ENCODE measurements around the gene PNMA8A.

- TF ChIP-seq, protein P1, sequence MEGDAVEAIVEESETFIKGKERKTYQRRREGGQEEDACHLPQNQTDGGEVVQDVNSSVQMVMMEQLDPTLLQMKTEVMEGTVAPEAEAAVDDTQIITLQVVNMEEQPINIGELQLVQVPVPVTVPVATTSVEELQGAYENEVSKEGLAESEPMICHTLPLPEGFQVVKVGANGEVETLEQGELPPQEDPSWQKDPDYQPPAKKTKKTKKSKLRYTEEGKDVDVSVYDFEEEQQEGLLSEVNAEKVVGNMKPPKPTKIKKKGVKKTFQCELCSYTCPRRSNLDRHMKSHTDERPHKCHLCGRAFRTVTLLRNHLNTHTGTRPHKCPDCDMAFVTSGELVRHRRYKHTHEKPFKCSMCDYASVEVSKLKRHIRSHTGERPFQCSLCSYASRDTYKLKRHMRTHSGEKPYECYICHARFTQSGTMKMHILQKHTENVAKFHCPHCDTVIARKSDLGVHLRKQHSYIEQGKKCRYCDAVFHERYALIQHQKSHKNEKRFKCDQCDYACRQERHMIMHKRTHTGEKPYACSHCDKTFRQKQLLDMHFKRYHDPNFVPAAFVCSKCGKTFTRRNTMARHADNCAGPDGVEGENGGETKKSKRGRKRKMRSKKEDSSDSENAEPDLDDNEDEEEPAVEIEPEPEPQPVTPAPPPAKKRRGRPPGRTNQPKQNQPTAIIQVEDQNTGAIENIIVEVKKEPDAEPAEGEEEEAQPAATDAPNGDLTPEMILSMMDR (IDR thresholded peaks at IDR 0.05): no peak
- TF ChIP-seq POLR2A (IDR thresholded peaks at IDR 0.05): no peak
Observed at GRCh38 chr19:46497773-46498172, 26.4 kb upstream of the PNMA8A start.
